Measurements from ENCODE around the gene GLIS1.

The GLIS1 gene

GRCh38 chr1:53590531-53591515 lies 148.1 kb downstream of the GLIS1 start:
- ATAC-seq = no peak

- ATAC-seq = no peak
Measured at GRCh38 chr1:53590104-53590503, 148.9 kb downstream of the GLIS1 start.

GRCh38 chr1:53589043-53589887 lies 149.7 kb downstream of the GLIS1 start:
- no peak for ATAC-seq

- no peak for ATAC-seq
Measured at GRCh38 chr1:53588053-53588779, 150.7 kb downstream of the GLIS1 start.

- ATAC-seq = no peak
Measured at GRCh38 chr1:53587252-53587988, 151.5 kb downstream of the GLIS1 start.

GRCh38 chr1:53586765-53587164 lies 152.2 kb downstream of the GLIS1 start:
- ATAC-seq = no peak

- ATAC-seq = no peak
Measured at GRCh38 chr1:53585565-53585964, 153.4 kb downstream of the GLIS1 start.

GRCh38 chr1:53585129-53585528 lies 153.8 kb downstream of the GLIS1 start:
- peak in 1 of 2 donors; percentile 45 for ATAC-seq

- no peak for ATAC-seq
Measured at GRCh38 chr1:53584777-53585107, 154.2 kb downstream of the GLIS1 start.

GRCh38 chr1:53583868-53584776 lies 154.8 kb downstream of the GLIS1 start:
- no peak for ATAC-seq

- ATAC-seq = no peak
Measured at GRCh38 chr1:53583021-53583867, 155.7 kb downstream of the GLIS1 start.

GRCh38 chr1:53582211-53583020 lies 156.5 kb downstream of the GLIS1 start:
- ATAC-seq = no peak

- no peak for ATAC-seq
Measured at GRCh38 chr1:53581476-53581875, 157.5 kb downstream of the GLIS1 start.

- ATAC-seq = no peak
Measured at GRCh38 chr1:53580739-53581475, 158.1 kb downstream of the GLIS1 start.

- ATAC-seq = no peak
Measured at GRCh38 chr1:53580009-53580400, 159.0 kb downstream of the GLIS1 start.

- no peak for ATAC-seq
Measured at GRCh38 chr1:53579221-53580008, 159.5 kb downstream of the GLIS1 start.

GRCh38 chr1:53578358-53578757 lies 160.6 kb downstream of the GLIS1 start:
- no peak for ATAC-seq

GRCh38 chr1:53577761-53578100 lies 161.2 kb downstream of the GLIS1 start:
- ATAC-seq = no peak
